IPS-18c (cell line): ENCODE measurements around the gene CD300H.
"Not testable (repeated sequence)": the region's sequence is repeated elsewhere in the genome, so short reads cannot be mapped to it uniquely, and the experiment has no call there.

ENCODE experiments used
- H3K4me3 ChIP-seq: 2 replicates; pipeline ENCODE4 v1.7.0; 2013; ENCODE audit warnings: low read depth, mild to moderate bottlenecking, low read length, moderate library complexity; ENCODE audit not compliant: insufficient read depth
- H3K9me3 ChIP-seq: one replicate; pipeline ENCODE4 v1.6.1; 2013; ENCODE audit warnings: mild to moderate bottlenecking, low read length, moderate library complexity; ENCODE audit not compliant: control insufficient read depth, insufficient read depth

CD300H gene

DNA sequence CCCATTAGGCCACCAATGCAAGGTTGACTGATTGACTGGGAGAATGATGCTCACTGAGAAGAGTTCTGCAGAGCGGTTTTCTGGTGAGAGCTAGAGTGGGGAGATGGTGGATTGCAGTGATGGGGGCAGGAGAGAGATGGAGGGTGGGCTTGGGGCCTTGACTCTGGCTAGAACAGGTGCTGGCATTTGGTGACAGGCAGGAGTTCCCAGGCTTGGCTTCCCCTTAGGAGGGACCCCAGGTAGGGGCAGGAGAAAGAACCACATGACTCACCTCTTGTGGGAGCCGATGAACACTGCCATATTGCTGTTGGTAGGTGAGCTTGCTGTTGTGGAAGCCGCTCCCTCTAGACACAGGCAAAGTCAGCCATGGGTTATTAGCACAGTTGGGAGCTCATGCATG is 44.0 kb downstream of the CD300H start:
- H3K4me3 ChIP-seq: no peak overlapping the region
- peaks cover 3% of the 10 kb centered on the region for H3K9me3 ChIP-seq

DNA sequence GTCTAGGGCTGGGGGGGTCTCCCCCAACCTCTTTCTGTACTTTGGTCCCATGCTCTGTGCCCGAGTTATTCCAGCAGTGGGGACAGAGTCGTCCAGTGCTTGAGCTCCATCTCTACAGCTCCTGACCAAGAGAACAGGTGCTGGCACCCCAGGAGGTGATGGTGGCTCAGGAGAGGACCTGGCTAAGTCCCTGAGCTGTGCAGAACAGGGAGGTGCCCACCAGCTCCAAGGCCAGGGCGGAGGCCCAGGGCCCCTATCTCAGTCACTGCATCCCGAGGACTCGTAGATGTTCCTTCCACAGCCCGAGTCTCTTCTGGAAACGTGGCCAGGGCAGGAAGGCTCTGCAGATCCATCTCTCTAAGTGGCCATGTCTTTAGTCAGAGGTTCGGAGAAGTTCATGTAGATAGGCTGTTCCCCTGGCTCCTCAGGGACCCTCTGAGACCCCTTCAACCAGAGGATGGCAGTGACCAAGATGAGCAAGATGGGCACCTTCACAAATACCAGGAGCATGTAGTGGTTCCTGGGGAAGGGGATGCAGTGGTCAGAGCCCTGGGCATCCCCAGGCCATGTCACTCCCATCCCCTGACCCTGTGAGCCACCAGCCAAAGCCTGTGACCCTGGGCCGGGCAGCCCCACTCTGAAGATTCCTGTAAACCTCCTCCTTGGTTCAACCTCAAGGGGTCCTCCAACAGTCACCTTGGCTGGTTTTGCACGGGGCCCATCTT is 44.8 kb downstream of the CD300H start:
- Histone ChIP-seq H3K9me3 (peaks cover 3% of the 10 kb centered on the region), H3K4me3 (no peak overlapping the region)

DNA sequence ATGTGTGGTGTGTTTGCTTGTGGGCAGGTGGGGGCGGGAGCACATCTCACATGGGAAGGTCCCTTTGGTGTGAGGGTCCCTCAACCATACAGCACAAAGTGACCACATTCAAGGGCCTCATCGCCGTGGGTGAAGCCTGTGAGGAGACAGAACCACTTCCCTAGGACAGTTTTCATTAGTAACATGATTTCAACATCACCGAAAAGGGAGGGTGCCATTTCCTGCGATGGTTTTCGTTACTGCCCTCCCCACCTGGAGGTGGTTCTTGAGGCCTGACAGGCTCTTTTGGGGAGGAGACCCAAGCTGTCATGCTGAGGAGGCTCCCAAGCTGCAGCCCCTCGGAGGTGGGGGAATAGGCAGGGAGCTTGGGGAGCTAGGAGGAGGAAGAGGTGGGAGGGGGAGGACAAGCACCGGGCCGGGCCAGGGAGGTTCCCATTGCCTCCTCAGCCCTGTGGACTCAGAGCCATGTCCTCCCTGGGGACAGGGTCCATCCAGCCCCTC is 45.6 kb downstream of the CD300H start:
- H3K4me3 ChIP-seq: no peak overlapping the region

DNA sequence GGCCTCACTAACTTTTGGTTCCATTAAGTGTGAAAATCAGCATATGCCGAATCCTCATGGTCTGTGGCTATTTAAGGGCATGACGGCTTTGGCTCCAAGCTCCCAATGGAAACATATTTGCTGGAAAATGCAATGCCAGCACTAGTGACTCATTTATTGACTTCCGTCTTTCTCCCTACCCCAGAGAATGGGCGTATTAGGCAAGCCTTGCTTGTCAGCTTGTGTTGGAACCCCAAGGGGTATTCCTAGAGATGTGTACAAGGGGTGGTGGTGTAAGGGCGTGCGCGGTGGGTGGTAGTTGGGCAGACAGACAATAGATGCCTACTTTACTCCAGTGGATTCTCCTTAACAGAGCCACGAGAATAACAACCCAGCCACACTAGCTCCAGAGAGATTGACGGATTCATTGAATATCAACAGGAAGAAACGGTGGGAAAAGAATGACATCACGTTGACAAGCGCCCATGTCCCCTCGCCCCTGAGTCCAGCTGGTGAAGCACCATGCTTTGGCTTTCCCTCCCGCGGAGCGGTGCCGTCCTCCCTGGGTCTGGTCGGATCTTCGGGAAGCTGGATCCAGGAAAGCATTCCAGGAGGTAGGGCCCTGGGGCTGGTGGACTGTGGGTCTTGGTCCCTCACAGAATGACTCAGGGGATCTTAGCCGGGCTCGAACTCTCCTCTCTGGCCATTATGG is 46.4 kb downstream of the CD300H start:
- Histone ChIP-seq H3K4me3 (no peak overlapping the region), H3K9me3 (peaks cover 3% of the 10 kb centered on the region)

More for the DNA sequence above, 45.6 kb downstream of the CD300H start:
- H3K9me3 ChIP-seq: peaks cover 3% of the 10 kb centered on the region

DNA sequence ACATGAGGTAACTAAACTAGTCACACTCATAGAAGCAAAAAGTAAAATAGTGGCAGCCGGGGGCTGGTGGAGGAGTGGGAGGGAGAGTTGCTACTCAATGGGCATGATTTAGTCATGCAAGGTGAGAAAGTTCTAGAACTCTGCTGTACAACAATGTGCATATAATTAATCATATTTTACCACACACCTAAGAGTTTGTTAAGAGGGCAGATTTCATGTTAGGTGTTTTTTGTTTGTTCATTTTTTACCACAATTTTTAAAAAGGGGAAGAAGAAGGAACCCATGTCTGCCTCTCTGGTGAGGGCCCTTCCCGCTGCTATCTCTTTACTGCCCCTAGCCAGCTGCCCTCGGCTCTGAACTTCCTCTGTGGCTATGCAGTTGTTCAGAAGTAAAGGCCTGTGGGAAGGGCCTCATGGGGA is 47.3 kb downstream of the CD300H start:
- no peak overlapping the region for H3K4me3 ChIP-seq
- H3K9me3 ChIP-seq: peaks cover 3% of the 10 kb centered on the region

DNA sequence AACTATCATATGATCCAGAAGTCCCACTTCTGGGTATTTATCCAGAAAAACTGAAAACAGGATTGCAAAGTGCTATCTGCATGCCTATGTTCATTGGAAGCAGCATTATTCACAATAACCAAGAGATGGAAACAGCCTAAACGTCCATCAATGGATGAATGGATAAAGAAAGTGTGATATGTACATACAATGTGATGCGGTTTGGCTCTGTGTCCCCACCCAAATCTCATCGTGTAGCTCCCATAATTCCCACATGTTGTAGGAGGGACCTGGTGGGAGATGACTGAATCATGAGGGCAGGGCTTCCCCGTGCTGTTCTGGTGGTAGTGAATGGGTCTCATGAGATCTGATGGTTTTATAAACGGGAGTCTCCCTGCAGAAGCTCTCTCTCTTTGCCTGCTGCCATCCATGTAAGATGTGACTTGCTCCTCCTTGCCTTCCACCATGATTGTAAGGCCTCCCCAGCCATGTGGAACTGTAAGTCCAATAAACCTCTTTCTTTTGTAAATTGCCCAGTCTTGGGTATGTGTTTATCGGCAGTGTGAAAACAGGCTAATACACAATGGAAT is 48.8 kb downstream of the CD300H start:
- not testable (repeated sequence) for H3K9me3 ChIP-seq, H3K4me3 ChIP-seq

DNA sequence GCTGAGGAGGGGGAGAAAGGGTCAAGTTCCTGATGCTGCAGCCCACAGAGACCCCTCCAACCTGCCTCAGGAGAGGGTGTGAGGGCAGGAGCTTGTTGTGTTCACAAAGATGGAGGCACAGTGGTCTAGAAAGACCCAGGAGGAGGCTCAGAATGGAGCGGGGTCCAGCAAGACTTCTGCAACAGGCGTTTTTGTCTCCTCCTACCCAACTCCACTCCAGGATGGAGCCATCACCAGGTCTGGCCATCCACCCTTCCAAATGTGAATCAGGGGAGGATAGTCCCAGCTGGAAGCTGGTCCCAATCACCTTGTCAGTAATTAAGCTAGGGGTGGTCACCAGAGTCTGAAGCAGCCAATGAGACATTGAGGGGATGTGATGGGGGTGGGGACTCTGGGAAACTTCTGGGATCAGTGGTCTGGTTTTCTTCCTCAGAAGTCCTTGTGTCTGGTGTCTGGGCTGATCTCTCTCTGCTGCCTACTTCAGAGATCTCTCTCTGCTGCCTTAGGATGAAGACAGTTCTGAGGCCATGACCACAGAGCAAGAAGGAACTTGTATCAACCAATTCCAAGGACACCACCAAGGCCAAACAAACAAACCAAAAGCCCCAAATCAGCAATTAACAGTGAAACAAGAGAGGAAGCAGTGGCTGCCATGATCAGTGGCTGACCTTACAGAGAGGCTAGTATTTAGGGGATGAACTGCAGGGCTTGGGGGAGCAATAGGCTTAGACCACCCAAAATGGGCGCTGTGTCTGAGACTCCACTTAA is 50.6 kb downstream of the CD300H start:
- Histone ChIP-seq H3K4me3 (no peak overlapping the region), H3K9me3 (peaks cover 3% of the 10 kb centered on the region)

DNA sequence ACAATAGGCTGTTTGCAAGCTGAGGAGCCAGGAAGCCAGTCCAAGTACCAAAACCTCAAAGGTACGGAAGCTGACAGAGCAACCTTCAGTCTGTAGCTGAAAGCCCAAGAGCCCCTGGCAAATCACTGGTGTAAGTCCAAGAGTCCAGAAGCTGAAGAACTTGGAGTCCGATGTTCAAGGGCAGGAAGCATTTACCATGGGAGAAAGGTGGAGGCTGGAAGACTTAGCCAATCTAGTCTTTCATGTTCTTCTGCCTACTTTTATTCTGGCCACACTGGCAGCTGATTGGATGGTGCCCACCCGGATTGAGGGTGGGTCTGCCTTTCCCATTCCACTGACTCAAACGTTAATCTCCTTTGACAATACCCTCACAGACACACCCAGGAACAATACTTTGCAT is 51.4 kb downstream of the CD300H start:
- no peak overlapping the region for H3K4me3 ChIP-seq

DNA sequence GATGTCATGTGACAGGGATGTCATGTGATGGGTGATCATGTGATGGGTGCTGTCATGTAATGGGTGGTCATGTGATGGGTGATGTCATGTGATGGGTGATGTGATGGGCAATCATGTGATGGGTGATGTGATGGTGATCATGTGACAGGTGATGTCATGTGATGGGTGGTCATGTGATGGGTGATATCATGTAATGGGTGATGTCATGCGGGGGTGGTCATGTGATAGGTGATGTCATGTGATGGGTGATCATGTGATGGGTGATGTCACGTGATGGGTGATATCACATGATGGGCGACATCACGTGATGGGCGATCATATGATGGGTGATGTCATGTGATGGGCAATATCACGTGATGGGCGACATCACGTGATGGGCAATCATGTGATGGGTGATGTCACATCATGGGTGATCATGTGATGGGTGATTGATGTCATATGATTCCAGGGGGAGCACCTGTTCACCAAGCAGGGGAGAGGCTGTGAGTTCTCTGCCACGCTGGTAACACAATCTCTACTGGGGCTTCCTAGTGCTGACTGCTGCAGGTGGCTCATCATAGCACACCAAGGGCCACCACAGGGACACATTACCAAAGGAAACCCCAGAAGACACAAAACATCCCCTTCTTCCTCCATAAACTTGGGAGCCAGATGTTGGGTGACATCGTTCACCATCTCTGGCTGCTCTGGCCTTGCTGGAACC is 52.5 kb downstream of the CD300H start:
- Histone ChIP-seq H3K4me3 (no peak overlapping the region), H3K9me3 (no peaks in the 10 kb centered on the region)

More for the DNA sequence above, 51.4 kb downstream of the CD300H start:
- H3K9me3 ChIP-seq: no peaks in the 10 kb centered on the region

DNA sequence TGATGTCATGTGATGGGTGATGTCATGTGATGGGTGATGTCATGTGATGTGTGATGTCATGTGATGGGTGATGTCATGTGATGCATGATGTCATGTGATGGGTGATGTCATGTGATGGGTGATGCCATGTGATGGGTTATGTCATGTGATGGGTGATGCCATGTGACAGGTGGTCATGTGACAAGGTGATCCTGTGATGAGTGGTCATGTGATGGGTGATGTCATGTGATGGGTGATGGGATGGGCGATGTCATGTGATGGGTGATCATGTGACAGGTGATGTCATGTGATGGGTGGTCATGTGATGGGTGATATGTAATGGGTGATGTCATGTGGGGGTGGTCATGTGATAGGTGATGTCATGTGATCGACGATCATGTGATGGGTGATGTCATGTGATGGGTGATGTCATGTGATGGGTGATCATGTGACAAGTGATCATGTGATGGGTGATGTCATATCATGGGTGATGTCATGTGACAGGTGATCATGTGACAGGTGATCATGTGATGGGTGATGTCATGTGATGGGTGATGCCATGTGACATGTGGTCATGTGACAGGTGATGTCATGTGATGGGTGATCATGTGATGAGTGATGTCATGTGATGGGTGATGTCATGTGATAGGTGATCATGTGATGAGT is 53.2 kb downstream of the CD300H start:
- no peaks in the 10 kb centered on the region for H3K9me3 ChIP-seq
- no peak overlapping the region for H3K4me3 ChIP-seq

DNA sequence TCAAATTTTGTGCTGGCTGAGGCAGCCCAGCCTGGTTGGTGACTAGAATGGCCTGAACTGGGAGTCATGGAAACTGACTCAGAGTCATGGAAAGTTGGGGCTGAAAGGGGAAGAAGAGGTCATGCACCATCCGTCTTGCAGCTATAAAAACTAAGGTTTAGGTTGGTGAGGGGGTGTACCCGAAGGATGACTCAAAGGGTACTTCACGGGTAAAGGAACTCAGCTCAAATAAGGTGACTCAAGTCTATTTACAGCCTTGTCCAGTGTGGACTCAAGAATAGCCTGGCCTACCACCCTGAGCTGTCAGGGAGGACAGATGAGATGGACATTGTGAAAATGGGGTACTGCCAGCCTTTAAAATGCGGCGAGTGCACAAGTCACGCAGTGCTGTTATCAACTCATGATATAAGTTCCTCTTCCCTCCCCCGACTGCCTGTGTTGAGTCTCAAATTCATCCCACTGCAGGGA is 54.7 kb downstream of the CD300H start:
- H3K4me3 ChIP-seq: no peak overlapping the region
- H3K9me3 ChIP-seq: no peaks in the 10 kb centered on the region

DNA sequence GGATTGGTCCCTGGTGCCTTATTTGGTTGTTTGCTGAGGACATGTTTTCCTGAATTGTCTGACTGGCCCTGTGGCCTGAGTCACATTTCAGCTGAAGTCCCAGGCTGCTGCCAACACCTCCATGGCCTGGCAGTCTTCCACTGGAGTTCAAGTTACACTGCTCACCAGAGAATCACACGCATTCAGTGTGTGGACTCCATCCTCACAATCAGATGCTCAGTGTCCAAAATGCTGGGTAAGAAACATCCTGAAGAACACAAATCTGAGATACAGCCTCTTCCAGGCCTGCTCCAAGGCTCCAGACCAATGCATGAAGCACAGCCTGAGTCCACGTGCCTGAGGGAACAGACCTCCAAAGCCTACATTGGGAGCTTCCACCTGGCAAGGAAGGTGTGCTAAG is 55.3 kb downstream of the CD300H start:
- H3K9me3 ChIP-seq: no peaks in the 10 kb centered on the region
- no peak overlapping the region for H3K4me3 ChIP-seq
